COLO668 (cell line): ENCODE measurements around the gene PKLR.
A peak's percentile ranks its signal among the peaks of the same experiment; 100 is the strongest.
"Not testable (repeated sequence)": the region's sequence is repeated elsewhere in the genome, so short reads cannot be mapped to it uniquely, and the experiment has no call there.

Source experiments
- DNase-seq: peaks from one replicate; lab custom pipeline; 2025; ENCODE audit not compliant: unreplicated experiment; lab: John Stamatoyannopoulos, UW

PKLR gene

GRCh38 chr1:155301342-155301841, at the start of gene PKLR:
TSS of gene PKLR (minus strand) at chr1:155301438. CDS start at chr1:155301395, 43 bp downstream.
- DNase-seq = no peak

DNA sequence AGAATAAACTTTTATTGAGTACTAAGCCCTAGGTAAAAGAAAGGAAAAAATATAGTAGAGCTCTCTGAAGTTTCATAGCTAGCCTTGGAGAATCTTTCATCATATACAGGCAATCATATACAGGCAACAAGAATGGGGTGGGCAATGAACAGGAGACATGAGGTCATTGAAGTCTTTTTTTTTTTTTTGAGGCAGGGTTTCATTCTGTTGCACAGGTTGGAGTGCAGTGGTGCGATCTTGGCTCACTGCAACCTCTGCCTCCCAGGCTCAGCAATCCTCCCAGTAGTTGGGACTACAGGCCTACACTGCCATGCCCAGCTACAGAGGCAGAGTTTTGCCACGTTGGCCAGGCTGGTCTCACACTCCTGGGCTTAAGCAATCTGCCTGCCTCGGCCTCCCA, 41.6 kb upstream of the PKLR start:
- no peak for DNase-seq

GRCh38 chr1:155339515-155340097, 38.4 kb upstream of the PKLR start:
- no peak for DNase-seq

DNA sequence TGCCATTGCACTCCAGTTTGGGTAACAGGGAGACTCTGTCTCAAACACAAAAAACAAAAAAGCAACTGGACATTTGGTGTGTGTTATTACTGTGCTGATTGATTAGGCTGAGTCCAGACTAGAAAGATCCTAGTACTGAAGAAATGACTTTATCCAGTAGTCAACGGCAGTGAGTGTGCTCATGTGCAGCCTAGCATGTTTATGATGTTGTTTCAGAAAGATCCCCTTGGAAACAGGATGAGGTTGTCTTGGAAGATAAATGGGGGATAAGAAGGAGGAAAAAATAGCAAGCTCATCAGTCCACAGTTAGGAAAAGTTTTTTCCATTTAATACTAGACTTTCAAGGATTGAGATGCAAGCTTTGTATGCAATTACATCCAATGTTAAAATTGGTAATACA, 33.7 kb upstream of the PKLR start:
- no peak for DNase-seq

DNA sequence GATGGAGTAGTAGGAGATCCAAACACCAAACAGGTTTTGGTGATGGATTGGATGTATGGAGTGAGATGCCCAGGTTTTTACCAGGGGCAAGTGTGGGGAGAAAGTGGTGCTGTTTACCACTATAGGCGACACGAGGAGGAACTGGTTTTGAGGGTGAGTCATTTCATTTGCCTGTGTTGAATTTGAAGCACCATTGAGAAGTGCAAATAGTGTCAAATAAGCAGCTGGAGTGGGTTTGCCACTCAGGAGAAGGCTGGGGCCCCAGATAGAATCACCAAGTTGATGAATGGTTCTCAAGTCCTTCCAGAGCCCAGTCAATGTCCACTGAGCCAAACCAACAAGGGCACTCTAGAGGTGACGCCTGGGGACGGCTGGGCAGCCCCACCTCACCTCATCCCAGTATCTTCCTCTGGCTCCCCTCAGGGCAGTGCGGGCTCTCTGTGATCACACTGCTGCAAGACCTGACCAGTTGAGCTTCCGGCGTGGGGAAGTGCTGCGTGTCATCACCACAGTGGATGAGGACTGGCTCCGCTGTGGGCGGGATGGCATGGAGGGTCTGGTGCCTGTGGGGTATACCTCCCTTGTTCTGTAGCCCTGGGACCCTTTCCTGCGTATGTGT, 28.9 kb upstream of the PKLR start:
- peak; percentile 61 for DNase-seq

DNA sequence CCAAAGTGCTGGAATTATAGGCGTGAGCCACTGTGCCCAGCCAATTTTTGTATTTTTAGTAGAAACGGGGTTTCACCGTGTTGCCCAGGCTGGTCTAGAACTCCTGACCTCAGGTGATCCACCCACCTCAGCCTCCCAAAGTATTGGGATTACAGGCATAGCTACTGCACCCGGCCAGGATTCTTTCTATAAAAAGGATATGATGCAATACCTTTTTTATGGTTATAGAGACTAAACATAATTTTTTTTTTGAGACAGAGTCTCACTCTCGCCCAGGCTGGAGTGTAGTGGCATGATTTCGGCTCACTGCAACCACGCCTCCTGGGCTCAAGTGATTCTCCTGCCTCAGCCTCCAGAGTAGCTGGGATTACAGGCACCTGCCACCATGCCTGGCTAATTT, 27.6 kb upstream of the PKLR start:
- not testable (repeated sequence) for DNase-seq

- no peak for DNase-seq
Observed at GRCh38 chr1:155327981-155328380, 26.7 kb upstream of the PKLR start.

DNA sequence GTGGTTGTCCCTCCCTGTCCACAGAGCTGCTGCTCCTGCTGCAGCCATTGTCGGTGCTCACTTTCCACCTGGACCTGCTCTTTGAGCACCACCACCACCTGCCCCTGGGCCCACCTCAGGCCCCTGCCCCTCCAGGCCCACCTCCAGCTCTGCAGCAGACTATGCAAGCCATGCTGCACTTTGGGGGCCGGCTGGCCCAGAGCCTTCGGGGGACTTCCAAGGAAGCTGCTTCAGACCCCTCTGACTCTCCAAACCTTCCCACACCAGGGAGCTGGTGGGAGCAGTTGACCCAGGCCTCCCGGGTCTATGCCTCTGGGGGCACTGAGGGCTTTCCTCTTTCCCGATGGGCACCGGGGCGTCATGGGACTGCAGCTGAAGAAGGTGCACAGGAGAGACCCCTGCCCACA, 25.4 kb upstream of the PKLR start:
- no peak for DNase-seq

GRCh38 chr1:155326020-155326526, 24.8 kb upstream of the PKLR start:
- no peak for DNase-seq

DNA sequence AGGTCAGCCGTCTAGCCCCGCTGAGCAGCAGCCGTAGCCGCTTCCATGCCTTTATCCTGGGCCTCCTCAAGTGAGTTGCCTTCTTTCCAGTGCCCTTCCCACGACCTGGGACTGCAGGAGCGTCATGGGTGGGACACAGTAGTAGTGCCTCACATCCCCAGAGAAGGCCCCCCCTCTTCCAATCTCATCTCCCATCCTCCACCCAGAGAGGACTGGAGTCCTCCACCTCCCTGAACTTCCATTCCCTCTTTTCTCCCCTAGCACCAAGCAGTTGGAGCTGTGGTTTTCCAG, 24.3 kb upstream of the PKLR start:
- no peak for DNase-seq

- DNase-seq = peak; percentile 90
Observed at GRCh38 chr1:155324717-155325602, 23.7 kb upstream of the PKLR start.

DNA sequence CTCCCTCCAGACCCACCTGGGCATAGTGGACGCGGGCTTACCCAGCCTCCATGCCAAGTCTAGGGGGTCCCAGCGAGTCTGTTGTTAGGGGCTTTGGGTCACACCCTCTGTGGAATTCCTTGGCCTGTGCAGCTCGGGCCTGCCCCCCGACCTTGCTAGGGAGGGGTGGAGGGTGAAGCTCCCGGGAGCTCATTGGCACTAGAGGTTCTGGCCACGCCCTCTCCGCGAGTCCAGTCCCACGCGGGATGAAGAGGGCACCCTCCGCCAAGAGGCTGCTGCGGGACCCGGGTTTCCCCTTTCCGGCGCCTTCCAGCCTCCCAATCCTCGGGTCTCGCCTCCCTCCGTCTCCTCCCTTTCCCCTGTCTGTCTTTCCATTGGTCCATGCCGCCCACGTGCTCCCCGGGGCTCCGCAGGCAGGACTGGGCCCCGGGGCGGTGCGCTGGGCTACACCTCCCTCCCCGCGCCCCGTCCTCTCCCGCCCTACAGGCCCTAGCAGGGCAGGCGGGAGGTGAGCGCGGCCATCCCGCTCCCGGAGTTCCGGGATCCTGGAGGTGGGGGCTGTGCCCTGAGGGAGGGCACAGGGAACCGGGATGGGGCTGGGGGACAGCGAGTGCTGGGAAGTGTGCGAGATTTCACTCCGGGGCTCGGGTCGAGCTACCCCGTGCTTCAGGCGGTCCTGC, 22.9 kb upstream of the PKLR start:
- peak; percentile 97 for DNase-seq

DNA sequence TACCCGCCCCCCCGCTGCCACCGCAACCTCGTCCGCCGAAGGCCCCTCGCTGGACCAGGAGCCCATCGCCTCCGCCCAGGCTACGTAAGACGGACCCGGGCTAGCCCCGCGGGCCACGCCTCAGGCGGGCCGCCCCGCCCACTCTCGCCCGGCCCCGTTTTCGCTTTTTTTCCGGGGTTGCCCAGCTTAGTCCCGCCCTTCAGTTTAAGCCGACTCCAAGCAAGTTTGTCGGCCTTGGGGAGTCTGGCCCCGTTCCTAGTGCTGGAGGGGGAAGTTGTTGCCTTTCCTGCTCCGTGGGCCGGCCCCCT, 22.4 kb upstream of the PKLR start:
- peak; percentile 81 for DNase-seq

DNA sequence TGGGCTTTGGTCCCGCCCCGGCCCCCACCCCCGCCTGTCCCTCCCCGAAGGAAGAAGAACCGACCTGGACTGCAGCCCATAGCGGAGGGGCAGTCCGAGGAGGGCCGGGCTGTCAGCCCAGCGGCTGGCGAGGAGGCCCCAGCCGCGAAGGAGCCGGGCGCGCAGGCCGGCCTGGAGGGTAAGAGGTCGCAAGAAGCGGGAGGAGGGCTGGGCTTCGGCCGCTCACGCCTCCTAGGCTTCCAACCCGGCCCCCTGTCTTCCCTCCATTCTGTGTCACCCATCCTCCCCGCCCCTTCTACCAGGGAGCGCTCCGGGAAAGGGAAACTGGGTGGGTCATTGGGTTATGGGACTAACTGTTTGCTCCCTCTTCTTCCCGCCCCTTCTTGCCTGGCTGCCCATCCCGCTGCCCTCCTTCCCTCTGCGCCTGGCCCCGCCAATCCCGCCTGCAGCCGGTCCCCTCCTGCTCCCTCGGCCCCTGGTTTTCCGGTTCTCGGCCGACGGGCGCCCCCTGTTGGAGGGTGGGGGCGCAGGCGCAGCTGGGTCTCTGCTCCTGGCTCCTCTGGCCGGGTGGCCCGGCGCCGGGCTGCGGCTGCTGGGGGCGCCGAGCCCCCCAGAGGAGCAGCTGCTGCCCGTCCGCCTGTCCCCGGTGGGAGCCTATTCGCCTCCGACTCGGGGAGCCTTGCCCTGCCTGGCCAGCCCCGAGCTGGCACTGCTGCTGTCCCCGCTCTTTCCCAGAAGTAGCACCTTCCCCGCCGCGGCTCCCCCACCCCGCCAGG, 21.9 kb upstream of the PKLR start:
- peak; percentile 90 for DNase-seq

- no peak for DNase-seq
Observed at GRCh38 chr1:155322571-155322952, 21.3 kb upstream of the PKLR start.

DNA sequence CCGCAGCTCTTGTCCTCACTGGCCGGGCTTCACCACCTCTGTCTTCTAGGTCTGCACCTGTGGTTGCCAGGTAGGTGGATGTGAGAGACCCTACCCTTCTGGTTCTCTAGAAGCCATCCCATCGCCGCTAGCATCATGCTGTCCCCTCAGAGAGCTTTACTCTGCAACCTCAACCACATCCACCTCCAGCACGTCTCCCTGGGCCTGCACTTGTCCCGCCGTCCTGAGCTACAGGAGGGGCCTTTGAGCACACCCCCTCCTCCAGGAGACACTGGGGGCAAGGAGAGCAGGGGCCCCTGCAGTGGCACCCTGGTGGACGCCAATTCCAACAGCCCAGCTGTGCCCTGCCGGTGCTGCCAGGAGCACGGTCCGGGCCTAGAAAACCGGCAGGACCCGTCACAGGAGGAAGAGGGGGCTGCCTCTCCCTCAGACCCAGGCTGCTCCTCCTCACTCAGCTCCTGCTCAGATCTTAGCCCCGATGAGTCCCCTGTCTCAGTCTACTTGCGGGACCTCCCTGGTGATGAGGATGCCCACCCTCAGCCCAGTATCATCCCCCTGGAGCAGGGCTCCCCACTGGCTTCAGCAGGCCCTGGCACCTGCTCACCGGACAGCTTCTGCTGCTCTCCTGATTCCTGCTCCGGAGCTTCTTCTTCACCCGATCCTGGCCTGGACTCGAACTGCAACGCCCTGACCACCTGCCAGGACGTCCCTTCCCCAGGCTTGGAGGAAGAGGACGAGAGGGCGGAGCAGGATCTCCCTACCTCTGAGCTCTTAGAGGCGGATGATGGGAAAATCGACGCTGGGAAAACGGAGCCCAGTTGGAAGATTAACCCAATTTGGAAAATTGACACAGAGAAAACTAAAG, 20.6 kb upstream of the PKLR start:
- DNase-seq = peak; percentile 27

GRCh38 chr1:155320661-155321617, 19.7 kb upstream of the PKLR start, which contains the start of gene RUSC1:
TSS of gene RUSC1 (plus strand) at chr1:155320894. CDS start at chr1:155321774, 880 bp downstream.
- no peak for DNase-seq

GRCh38 chr1:155320252-155320651, 19.0 kb upstream of the PKLR start:
- DNase-seq = no peak

- DNase-seq = no peak
Observed at GRCh38 chr1:155319536-155319935, 18.3 kb upstream of the PKLR start.
